ENCODE data around the gene PRSS12.
"Not testable (repeated sequence)": the region's sequence is repeated elsewhere in the genome, so short reads cannot be mapped to it uniquely, and the experiment has no call there.

PRSS12 gene, protein sequence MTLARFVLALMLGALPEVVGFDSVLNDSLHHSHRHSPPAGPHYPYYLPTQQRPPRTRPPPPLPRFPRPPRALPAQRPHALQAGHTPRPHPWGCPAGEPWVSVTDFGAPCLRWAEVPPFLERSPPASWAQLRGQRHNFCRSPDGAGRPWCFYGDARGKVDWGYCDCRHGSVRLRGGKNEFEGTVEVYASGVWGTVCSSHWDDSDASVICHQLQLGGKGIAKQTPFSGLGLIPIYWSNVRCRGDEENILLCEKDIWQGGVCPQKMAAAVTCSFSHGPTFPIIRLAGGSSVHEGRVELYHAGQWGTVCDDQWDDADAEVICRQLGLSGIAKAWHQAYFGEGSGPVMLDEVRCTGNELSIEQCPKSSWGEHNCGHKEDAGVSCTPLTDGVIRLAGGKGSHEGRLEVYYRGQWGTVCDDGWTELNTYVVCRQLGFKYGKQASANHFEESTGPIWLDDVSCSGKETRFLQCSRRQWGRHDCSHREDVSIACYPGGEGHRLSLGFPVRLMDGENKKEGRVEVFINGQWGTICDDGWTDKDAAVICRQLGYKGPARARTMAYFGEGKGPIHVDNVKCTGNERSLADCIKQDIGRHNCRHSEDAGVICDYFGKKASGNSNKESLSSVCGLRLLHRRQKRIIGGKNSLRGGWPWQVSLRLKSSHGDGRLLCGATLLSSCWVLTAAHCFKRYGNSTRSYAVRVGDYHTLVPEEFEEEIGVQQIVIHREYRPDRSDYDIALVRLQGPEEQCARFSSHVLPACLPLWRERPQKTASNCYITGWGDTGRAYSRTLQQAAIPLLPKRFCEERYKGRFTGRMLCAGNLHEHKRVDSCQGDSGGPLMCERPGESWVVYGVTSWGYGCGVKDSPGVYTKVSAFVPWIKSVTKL

DNA sequence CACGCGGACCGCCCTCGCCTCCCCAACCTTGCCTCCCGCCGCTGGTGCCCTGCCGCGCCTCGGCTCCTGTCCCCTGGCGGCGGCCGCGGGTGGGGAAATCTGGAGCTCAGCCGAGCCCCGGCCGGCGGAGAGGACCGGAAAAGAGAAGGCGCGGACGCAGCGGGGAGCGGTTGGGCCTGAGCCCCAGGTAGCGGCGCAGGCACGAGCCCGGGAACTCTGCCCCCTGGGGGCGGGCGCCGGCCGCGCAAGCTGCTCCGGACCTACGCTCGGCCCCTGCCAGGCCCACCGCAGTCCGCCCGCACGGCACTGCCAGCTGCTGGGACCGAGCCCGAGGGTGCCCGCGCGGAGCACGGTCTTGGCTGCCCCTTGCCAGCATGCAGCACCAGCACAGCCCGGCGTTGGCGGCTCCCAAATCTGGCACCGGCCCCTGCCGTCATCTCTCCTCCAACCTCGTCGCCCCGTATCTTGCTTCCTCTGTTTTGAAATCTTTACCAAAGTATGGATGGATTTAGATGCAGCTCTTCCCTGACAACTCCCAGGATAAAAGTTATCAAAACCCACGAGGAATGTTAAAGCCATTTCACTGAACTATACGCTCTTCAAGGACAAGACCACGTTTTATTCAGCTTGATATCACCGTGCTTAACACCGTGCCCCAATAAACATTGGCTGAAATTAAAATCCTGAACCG lies at the start of gene PRSS12:
Gene PRSS12 (minus strand): TSS at position 161 of the 691 bp plus-strand sequence. CDS start 283 bp downstream, outside the sequence.
- no peak for DNase-seq (ENCODE audit: low read depth, low spot score)
- TF ChIP-seq, protein P1, sequence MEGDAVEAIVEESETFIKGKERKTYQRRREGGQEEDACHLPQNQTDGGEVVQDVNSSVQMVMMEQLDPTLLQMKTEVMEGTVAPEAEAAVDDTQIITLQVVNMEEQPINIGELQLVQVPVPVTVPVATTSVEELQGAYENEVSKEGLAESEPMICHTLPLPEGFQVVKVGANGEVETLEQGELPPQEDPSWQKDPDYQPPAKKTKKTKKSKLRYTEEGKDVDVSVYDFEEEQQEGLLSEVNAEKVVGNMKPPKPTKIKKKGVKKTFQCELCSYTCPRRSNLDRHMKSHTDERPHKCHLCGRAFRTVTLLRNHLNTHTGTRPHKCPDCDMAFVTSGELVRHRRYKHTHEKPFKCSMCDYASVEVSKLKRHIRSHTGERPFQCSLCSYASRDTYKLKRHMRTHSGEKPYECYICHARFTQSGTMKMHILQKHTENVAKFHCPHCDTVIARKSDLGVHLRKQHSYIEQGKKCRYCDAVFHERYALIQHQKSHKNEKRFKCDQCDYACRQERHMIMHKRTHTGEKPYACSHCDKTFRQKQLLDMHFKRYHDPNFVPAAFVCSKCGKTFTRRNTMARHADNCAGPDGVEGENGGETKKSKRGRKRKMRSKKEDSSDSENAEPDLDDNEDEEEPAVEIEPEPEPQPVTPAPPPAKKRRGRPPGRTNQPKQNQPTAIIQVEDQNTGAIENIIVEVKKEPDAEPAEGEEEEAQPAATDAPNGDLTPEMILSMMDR (IDR thresholded peaks at IDR 0.05; ENCODE audit: insufficient read depth, low read length, missing control alignments): peak; percentile 84
- POLR2A ChIA-PET: interaction anchor here (2.2 kb wide), 1 partner anchor 71 kb away, joined by 12 read pairs; no protein-coding TSS in a partner anchor
- CTCF ChIA-PET: interaction anchor here (0.9 to 7.2 kb wide), 31 partner anchors 12 to 330 kb away, joined by 3 to 145 read pairs (median 7); no protein-coding TSS in a partner anchor
- peak within 1 kb of the TSS; percentile 81 for H3K4me3 ChIP-seq (ENCODE audit: low read depth, low read length)

DNA sequence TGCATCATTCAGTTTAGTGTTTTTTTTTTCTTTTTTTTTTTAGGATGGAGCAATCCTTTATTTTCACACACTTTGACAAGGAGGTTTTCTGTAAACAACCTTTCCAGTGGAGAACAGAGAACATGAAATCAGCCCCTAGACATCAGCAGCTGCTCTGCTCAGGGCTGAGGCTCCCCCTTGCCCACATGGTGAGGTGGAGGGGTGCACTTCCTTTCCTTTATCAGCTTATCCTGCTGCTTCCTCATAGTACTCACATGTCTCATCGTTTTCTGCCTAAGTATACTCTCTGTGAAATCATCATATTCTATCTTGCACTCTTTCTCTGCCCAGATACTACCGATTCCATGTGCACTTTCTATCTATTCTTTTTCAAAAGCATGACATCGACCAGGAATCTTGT lies 47.6 kb upstream of the PRSS12 start:
- ChIA-PET CTCF (interaction anchor here (1.1 kb wide), 1 partner anchor 14 kb away, joined by 4 read pairs; no protein-coding TSS in a partner anchor), POLR2A (no interaction called here)
- TF ChIP-seq, protein P1 (IDR thresholded peaks at IDR 0.05; ENCODE audit: insufficient read depth, low read length, missing control alignments): no peak
- no peak overlapping the region for H3K4me3 ChIP-seq (ENCODE audit: low read depth, low read length)
- no peak for DNase-seq (ENCODE audit: low read depth, low spot score)

DNA sequence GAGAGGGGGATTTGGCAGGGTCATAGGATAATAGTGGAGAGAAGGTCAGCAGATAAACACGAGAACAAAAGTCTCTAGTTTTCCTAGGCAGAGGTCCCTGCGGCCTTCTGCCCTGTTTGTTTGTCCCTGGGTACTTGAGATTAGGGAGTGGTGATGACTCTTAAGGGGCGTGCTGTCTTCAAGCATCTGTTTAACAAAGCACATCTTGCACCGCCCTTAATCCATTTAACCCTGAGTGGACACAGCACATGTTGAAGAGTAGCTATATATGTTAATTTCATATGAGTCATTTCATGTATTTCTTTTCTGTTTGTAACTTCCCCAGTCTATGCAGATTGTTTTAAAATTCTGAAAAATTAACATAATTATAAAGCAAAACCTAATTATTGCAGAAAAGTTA lies 47.1 kb upstream of the PRSS12 start:
- POLR2A ChIA-PET; DNase-seq (ENCODE audit: low read depth, low spot score); H3K4me3 ChIP-seq (ENCODE audit: low read depth, low read length): not testable (repeated sequence)
- CTCF ChIA-PET: interaction anchor here (1.1 kb wide), 1 partner anchor 14 kb away, joined by 4 read pairs; no protein-coding TSS in a partner anchor

DNA sequence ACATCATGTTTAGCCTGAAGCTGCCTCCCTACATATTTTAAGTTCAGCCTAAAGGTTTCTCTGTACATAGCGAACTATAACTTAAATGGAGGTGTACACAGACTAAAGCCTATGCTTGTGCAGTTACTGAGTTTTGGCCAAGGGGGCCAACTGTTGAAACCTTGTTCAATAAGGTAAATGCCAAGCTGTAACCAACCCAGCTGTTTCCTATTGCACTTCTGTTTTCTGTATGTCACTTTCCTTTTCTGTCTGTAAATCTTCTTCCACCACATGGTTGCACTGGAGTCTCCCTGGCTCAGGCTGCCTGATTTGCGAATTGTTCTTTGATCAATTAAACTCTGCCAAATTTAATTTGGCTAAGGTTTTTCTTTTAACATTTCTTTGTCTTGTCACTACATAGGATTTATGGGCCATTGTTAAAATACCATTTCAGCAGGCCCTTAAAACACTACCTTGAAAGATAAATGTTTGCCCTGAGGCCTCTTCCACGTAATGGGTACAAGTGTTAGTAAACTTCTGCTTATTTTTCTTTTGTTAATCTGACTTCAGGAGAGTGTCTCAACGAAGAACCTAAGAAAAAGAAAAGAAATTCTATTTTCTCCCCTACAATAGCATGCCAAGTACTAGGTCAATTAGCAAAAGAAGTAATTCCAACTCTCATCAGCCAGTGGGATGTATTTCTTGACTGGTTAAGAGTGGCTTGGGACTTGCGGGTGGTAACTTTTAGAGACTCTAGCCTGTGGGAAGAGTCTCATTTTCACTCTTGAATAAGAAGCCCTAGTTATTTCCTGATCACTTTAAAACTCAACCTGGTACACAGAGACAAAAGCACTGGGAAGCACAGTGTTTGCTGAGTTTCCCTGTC lies 45.7 kb upstream of the PRSS12 start:
- no peak for DNase-seq (ENCODE audit: low read depth, low spot score)
- TF ChIP-seq, protein P1 (IDR thresholded peaks at IDR 0.05; ENCODE audit: insufficient read depth, low read length, missing control alignments): no peak

DNA sequence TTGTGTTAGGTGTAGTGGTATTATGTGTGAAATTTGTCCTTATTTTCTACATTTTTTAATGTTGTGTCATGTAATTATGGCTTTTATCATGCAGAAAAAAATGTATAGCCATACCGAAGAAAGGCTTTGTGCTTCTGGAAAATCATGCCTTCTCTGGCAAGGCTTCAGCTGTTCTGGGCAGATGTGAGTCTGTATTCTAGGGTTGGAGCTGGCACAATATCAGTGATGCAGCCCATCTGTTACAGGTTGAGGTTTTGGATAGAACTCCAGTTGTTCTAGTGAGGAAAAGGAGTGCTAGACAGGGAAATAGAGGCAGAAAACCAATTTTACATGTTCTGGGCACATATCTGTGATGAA lies 44.8 kb upstream of the PRSS12 start:
- ChIA-PET CTCF (interaction anchor here (0.6 kb wide), 1 partner anchor 27 kb away, joined by 3 read pairs; no protein-coding TSS in a partner anchor), POLR2A (interaction anchor here (0.5 to 0.6 kb wide), 2 partner anchors 13 to 40 kb away, joined by 3 to 4 read pairs; no protein-coding TSS in a partner anchor)
- no peak for DNase-seq (ENCODE audit: low read depth, low spot score)
- TF ChIP-seq, protein P1 (IDR thresholded peaks at IDR 0.05; ENCODE audit: insufficient read depth, low read length, missing control alignments): no peak
- no peak overlapping the region for H3K4me3 ChIP-seq (ENCODE audit: low read depth, low read length)

More for the DNA sequence above, 45.7 kb upstream of the PRSS12 start:
- POLR2A ChIA-PET: interaction anchor here (0.5 to 0.6 kb wide), 2 partner anchors 14 to 40 kb away, joined by 3 to 4 read pairs; no protein-coding TSS in a partner anchor
- CTCF ChIA-PET: interaction anchor here (0.6 to 0.9 kb wide), 2 partner anchors 10 to 26 kb away, joined by 3 to 4 read pairs; no protein-coding TSS in a partner anchor
- no peak overlapping the region for H3K4me3 ChIP-seq (ENCODE audit: low read depth, low read length)
